HG02678 (cell line): ENCODE results near the gene MMAB.
"Not testable (repeated sequence)": the region's sequence is repeated elsewhere in the genome, so short reads cannot be mapped to it uniquely, and the experiment has no call there.

Experiments
- ATAC-seq: cut with Tn5 transposase; IDR thresholded peaks from one replicate; pipeline ENCODE4 v1.9.1; 2021; ENCODE audit warnings: mild to moderate bottlenecking, moderate library complexity; ENCODE audit not compliant: unreplicated experiment

MMAB gene

DNA sequence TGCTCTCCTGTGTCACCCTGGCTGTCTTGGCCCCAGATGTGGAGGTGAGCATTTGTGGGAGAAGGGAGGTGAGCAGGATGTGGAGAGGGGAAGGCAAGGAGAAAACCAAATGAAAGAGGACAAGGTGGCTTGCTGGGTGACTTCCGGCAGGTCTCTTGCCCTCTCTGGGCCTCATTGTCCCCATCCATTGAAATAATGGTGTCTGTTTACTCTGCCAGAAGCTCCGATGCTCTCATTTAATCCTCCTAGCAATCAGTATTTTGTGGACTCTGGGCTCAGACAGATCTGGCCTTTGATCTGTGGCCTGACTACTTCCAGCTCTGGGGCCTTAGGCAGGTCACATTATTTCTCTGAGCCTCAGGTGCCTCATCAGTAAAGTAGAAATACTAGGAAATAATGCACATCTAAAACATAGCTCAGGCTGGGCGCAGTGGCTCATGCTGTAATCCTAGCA, 30.9 kb upstream of the MMAB start:
- ATAC-seq = no peak

DNA sequence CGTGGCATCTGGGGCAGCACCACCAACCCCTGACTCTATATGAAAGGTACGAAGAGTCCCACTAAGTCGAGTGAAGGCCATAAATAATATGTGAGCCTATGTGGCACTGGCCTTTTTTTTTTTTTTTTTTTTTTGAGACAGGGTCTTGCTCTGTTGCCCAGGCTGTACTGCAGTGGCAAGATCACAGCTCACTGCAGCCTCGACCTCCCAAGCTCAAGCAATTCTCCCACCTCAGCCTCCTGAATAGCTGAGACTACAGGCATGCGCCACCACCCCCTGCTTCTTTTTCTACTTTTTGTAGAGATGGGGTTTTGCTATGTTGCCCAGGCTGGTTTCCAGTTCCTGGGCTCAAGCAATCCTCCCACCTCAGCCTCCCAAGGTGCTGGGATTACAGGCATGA, 28.8 kb upstream of the MMAB start:
- ATAC-seq = not testable (repeated sequence)

DNA sequence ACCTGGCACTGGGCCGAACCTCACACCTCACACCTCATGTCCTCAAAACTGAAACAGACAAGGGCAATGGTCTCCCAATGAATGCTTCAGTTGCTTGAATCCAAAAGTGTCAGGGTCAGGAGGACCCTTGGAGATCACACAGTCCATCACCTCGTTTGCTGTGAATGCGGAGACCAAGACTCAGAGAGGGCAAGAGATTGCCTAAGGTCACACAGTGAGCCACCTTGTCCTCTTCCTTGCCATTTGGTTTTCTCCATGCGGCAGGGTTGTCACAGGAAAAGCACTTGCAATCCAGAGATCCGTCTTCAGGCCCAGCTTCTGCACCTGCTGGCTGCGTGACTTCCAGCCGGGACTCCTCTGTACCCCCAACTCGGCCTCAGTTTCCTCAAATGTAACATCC, 28.3 kb upstream of the MMAB start:
- ATAC-seq = no peak

DNA sequence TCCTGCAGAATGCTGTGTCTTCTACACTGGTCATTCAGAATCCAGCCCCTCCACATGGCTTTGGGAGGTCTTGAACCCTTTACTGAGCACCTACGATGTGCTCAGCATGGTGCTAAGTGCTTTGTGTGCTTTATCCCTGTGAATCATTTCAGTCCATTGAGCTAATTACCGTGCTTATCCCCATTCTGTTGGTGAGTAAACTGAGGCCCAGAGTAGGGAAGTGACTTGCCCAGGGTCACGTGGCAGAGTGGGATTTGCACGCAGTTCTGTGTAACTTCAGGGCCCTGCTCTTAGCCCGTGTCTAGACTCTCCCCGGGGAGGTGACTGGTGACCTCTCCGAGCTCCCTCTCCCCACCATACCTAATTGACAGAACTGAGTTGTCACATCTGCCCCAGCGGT, 27.7 kb upstream of the MMAB start:
- no peak for ATAC-seq

DNA sequence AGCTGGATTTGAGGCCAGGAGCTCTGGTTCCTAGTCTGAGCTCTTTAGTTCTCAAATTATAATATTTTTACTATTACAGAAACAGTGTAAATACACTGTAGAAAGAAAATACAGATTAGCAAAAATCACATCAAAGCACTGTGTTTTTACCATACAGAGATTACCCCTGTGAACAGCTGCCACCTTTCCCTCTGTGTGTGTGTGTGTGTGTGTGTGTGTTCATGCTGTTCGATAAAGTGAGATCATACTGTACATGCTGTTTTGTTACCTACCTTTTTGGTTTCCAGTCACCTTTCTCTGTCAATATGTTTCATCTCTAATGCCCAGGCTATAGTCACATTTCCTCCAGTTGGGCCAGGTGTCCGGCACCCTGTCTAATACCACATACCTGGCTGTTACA, 27.2 kb upstream of the MMAB start:
- no peak for ATAC-seq

DNA sequence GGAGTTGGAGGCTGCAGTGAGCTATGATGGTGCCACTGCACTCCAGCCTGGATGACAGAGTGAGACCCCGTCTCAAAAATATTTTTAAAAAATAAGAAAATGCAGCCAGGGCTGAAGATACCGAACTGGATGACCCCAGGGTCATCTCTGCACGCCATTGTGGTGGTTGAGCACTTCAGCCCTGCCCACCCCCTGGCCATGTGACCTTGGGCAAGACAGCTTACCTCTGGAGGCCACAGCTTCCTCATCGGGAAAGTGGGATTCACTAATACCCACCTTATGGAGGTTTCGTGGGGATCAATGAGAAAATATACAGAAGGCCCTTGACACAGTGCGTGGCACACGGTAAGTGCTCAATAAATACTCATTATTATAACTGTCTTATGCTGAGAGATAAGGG, 25.8 kb upstream of the MMAB start:
- no peak for ATAC-seq

DNA sequence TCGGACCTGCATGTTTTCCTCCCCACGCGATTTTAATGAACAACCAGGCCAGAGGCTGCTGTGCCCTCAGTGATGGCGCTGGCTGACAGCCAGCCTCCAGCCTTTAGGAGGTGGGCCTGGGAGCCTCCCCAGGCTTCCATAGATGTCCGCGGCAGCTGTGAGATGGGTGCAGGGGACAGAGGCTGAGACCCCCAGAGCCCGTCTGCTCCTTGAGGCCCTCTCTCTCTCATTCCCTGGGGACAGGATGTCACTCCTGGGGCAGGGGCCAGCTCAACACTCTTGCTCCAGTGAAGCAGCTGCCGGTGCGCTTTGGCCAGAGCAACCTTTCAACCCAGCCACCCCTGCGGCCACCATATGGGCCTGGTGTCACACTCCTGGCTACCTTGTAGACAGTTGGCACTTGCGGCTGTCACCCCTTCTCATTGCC, 25.1 kb upstream of the MMAB start:
- ATAC-seq = no peak

DNA sequence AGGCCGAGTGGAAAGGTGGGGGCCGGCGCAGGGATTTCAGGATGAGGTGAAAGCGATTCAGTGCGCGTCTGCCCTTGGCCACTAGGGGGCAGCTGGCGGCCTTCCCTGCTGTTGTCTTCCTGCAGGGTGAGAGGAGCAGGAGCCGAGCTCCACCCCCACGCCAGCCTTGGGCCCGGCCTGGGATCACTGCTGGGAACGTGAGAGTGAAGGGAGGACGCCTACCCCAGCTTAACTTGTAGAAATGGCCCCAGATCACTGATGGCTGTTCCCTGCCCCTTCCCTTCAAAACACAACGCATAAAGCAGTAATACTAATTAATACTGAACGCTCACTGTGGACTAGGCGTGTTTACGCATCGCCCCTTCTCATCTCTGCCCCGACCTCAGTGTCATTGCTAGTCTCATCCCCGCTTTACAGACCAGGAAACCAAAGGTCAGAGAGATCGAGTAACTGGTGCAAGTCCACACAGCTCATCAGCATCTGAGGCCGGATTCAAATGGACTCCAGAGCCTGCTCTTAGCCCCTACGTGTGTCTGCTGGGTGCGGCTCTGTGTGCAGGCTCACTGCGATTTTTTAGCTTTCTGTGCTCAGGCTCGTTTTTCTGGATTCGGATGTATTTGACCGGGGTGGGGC, 24.6 kb upstream of the MMAB start:
- peak; percentile 51 for ATAC-seq

DNA sequence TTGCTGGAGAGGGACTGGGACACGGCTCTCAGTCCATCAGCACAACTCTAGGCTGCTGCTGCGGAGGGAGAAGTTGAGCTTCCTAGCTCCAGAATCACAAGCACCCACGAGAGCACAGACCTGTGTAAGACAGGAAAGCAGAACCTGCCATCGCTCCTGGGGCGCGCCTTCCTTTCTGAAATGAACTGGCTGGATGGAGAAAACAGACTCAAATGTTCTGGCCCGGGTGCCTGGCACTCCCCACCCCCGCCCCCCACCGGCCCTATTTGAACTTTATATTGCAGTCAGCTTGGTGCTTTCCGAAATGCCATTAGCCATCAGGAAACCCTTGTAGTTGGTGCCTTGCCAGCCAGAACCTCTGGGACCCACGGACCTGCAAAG, 24.1 kb upstream of the MMAB start:
- ATAC-seq = no peak

DNA sequence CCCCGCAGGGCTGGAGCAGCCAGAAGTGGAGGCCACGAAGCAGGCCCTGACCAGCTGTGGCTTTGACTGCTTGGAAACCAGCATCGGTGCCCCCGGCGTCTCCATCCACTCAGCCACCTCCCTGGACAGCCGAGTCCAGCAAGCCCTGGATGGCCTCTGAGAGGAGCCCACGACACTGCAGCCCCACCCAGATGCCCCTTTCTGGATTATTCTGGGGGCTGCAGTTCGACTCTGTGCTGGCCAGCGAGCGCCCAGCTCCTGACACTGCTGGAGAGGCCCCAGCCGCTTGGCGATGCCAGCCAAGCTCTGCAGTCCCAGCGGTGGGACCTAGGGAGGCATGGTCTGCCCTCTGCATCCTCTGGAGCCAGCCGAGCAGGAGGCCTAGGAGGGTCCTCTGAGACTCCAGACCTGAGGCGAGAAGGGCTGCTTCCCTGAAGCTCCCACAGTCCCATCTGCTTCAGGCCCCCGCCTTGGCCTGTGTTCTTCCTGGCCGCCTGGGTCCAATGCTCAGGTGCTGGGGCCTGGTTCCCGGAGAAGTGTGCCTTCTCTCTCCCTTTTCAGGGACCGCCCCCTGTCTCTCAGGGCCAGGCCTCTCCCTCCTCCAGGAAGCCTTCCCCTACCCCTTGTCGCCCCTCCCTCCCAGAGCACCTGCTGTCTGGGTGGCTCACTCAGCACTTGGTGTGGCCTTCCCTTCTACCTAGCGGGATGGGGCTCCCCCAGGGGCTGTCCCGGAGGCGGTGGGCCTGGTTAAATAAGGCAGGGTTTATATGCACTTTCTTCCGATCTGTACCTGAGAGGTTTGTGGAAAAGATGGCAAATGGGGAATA, 23.3 kb upstream of the MMAB start:
- ATAC-seq = no peak

DNA sequence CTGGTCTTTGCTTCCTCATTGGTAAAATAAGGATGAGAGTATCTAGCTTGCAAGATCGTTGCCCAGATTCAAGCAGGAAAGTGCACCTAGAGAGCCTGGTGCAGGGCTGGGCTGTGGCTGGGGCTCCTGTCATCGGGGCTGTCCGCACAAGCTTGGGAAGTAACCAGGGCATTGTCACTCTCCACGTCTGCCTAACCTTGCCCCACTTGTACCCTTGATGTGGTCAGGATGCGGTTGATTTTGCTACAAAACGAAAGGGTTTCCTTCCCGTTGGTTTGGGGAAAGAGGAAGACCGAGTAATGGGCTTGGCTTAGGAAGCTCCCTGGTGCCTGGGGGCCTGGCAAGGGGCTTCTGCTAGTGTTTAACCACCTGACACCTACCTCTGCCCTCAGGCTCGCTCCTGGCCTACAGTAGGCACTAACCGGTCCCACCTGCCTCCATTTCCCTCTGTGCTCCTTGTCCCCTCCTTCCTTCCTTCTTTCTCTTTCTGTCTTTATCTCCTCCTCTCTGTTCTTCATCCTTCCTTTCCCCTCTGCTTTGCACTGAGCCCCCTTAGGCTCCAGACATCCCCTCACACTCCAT, 22.1 kb upstream of the MMAB start:
- no peak for ATAC-seq

DNA sequence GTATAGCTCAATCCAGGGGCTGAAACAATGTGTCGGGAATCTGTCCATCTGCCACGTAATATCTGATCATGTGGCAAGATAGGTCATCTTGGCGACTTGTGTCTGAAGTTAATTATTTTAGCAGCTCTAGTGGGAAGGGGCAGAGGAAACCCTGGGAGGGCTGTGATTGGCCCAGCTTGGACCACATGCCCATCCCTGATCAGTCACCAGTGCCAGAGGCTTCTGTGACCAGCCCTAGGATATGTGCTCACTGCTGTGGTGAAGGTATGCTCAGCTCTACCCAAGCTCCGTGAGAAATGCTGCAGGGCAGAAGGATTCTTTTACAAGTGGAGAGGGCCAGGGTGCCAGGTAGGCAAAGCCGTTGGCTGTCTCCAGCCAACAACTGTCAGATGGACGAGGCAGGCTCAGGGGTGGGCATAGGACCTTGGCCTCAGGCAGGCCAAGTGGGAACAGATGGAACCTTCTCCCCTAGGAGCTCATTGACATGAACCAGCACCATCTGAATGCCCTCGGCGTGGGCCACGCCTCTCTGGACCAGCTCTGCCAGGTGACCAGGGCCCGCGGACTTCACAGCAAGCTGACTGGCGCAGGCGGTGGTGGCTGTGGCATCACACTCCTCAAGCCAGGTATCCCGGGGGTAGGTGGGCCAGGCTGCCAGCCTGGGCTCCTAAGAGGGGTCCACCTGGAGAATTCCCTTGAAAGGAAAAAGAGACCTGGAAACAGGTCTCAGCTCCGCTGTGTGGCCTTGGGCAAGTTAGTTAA, 21.4 kb upstream of the MMAB start:
- no peak for ATAC-seq

DNA sequence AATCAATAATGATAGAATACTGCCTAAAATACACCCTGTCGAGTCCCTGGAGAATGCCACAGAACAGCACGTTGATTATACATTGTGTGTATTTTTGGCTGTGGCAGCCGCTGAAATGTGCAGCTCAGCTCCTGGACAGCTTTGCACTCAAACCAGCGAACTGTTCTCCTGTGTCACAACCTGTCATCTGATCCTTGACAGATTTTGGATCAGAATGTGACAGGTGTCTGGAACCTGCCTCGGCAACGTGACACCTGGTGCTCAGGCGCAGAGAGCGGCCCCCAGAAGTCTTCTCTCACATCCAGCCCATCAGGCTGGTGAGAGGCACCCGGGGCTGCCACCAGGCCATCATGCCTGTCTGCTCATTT, 19.6 kb upstream of the MMAB start:
- ATAC-seq = no peak

DNA sequence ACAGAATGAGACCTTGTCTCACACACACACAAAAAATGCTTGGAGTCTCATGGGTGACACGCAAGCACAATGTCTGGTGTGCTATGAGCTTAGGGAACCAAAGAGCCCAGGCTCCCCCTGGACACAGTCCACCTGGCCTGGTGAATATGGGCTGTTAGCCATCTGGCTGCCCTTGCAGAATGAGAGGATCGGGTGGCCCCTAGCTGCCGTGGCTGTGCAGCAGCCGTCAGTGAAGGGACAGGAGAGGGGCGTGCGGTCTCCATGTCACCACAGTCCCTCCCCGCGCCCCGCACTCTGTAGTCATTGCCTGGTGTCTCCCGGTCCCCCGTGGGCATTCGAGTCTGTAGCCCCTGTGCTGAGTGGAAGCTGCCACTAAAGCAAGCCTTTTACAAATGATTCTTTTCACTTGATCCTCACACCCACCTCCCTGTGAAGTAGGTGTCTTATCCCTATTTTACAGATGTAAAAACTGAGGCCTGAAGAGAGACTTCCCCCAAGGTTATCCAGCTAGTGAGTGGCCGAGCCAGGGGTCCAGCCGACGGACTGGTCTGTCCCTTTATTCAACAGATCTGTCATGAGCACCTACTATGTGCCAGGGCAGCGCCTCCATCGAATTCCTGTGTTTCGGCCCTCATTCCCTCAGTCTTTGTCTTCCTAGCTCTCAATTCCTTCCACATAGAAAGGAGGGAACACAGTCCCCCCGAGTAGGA, 19.0 kb upstream of the MMAB start:
- no peak for ATAC-seq

DNA sequence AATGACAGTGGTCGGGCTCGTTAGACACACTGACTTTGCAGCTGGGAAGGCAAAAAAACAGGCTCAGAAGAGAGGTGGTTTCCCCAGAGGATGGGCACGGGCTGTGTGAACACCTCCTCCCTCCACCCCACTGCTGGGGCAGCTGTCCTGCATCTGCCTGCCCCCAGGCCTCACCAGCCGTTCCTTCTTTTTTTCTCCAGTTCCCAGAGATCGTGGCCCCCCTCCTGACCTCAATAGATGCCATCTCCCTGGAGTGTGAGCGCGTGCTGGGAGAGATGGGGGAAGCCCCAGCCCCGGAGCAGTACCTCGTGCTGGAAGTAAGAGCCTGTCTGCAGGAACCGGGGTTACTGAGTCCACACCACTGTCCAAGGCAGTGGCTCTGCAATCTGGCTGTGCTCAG, 17.7 kb upstream of the MMAB start:
- ATAC-seq = no peak

DNA sequence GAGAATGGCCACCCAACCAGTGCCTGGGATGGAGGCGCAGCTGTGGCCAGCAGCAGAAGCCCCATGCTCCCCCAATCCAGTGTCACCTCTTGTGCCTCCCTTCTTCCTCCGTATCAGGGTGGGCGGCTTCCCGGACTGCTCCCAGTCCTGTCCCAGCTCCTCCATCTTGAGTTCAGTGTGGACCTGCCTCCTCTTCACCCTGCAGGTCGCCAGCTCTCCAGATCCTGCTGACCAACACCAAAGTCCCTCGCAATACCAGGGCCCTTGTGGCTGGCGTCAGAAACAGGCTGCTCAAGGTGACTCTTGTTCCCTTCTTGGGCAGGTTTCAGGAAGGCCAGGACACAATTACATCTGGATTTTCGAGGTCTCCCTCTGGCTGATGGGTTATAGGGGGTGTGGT, 17.3 kb upstream of the MMAB start:
- ATAC-seq = no peak

DNA sequence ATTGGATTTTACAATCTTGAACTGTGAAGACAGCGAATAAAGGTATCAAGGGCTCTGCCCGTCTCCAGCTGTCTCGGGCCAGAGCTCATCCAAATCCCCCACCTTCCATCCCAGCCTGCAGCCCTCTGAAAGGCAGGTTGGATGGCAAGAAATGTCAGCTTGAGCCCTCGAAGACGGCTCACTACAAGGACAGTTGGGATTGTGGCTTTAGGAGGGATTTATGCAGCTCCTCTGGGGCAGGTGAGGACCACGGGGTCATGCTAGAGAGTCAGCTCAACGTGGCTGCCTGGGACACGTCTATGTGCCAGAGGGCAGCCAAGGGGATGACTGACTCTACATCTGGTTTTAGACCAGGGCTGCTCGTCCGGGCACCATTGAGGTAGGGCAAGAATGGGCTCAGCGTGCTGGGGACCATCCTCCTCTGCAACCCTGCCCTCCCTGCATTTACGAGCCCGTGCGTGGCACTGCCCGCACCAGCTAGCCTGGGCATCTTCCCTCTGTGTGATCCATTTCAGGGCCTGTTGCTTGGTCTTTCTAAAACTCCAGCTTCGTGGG, 16.5 kb upstream of the MMAB start:
- no peak for ATAC-seq

DNA sequence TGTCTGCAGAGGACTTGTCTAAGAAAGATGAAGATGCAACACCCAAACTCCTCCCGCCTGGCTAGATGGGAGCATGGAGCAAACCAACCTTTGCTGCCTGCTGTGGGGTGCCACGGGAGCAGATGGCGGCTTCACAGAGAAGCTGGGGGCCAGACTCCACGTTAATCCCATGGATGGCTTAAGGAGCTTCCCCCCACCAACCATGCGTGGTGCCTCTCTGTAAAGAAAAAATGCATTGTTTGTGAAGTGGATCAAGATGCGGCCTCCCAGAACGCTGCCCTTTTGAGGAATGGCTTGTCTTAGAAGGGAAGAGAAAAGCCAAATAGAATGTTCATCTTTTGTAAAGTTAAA, 15.9 kb upstream of the MMAB start:
- ATAC-seq = no peak

DNA sequence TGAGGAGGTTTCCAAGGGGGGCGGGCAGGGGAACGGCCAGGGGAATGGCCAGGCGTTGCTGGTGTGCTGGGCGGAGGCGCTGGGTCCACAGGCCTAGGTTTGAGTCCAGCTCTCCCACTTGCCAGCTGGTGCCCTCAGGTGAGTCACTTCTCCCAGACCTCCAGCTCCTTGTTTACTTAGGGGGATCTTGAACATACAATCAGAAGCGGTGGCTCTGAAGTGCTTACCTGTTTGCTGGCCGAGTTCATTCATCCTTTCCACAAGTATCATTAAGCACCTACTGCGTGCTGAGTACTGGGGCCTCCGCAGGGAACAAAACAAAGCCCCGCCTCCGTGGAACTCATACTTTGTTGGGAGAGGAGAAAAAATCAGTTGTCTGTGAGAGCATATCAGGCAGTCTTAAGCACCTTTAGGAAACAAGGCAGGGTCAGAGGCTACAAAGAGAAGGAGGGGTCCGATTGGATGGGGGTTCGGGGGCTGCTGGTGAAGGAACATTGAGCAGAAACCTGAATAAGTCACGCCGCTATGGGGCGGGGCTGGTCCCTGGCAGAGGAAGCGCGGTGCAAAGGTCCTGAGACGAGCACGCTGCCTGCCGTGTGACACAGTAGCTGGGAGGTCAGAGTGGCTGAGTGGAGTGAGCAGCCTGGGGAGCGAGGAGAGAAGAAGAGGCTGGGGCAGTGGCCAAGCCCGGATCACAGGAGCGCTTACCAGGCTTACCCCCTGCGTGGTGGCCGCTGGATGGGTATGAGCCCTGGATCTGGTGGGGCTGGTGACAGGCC, 15.3 kb upstream of the MMAB start:
- no peak for ATAC-seq

DNA sequence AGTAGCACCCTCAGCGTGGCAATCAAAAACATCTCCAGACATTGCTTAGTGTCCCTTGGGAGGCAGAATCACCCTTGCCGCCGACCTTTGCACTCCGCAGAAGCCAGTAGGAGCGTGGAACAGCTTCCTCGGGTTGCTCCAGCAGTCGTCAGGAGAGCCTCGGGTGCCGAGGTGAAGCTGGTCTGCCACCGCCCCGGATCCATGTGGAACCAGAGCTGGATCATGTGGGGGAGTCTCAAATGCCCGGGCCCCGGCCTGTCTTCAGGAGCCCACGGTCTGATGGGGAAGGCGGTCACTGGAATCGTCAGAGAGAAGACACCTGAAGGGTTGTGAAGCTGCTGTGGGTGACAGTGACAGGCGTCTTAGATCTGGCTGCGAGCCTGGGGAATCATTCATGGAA, 14.6 kb upstream of the MMAB start:
- ATAC-seq = no peak
